Measurements from ENCODE around the gene STXBP1.

Gene STXBP1

GRCh38 chr9:127689329-127690000 lies 77.4 kb downstream of the STXBP1 start:
- in situ Hi-C loops (cut with MboI; ENCODE audit: low sequenced_read_pairs), result no loop called here

- in situ Hi-C loops (cut with MboI; ENCODE audit: low sequenced_read_pairs), result no loop called here
These were observed 78.7 kb downstream of the STXBP1 start for GRCh38 chr9:127690735-127691134.

GRCh38 chr9:127692071-127692470 lies 80.0 kb downstream of the STXBP1 start:
- in situ Hi-C loops (cut with MboI; ENCODE audit: low sequenced_read_pairs), result no loop called here

- in situ Hi-C loops (cut with MboI; ENCODE audit: low sequenced_read_pairs), result no loop called here
These were observed 81.1 kb downstream of the STXBP1 start for GRCh38 chr9:127693143-127693542.

GRCh38 chr9:127693697-127694096 lies 81.6 kb downstream of the STXBP1 start:
- in situ Hi-C loops (cut with MboI; ENCODE audit: low sequenced_read_pairs), result no loop called here

- in situ Hi-C loops (cut with MboI; ENCODE audit: low sequenced_read_pairs), result no loop called here
These were observed 83.0 kb downstream of the STXBP1 start for GRCh38 chr9:127694890-127695720.

GRCh38 chr9:127697575-127697974 lies 85.5 kb downstream of the STXBP1 start:
- in situ Hi-C loops (cut with MboI; ENCODE audit: low sequenced_read_pairs), result no loop called here

GRCh38 chr9:127698386-127698785 lies 86.3 kb downstream of the STXBP1 start:
- in situ Hi-C loops (cut with MboI; ENCODE audit: low sequenced_read_pairs), result no loop called here

GRCh38 chr9:127698985-127699670 lies 87.1 kb downstream of the STXBP1 start:
- in situ Hi-C loops (cut with MboI; ENCODE audit: low sequenced_read_pairs), result no loop called here

GRCh38 chr9:127700140-127700539 lies 88.1 kb downstream of the STXBP1 start:
- in situ Hi-C loops (cut with MboI; ENCODE audit: low sequenced_read_pairs), result no loop called here

GRCh38 chr9:127700594-127701255 lies 88.6 kb downstream of the STXBP1 start:
- in situ Hi-C loops (cut with MboI; ENCODE audit: low sequenced_read_pairs), result no loop called here

- in situ Hi-C loops (cut with MboI; ENCODE audit: low sequenced_read_pairs), result no loop called here
These were observed 91.3 kb downstream of the STXBP1 start for GRCh38 chr9:127703289-127703946.

- in situ Hi-C loops (cut with MboI; ENCODE audit: low sequenced_read_pairs), result no loop called here
These were observed 93.7 kb downstream of the STXBP1 start for GRCh38 chr9:127705577-127706379.

GRCh38 chr9:127706836-127707241 lies 94.8 kb downstream of the STXBP1 start, which contains the start of gene CFAP157:
TSS of gene CFAP157 (plus strand) at chr9:127706988. CDS start at chr9:127707032, 44 bp downstream.
- in situ Hi-C loops (cut with MboI; ENCODE audit: low sequenced_read_pairs), result no loop called here

GRCh38 chr9:127707766-127708165 lies 95.7 kb downstream of the STXBP1 start:
- in situ Hi-C loops (cut with MboI; ENCODE audit: low sequenced_read_pairs), result no loop called here

GRCh38 chr9:127708952-127709587 lies 97.0 kb downstream of the STXBP1 start:
- in situ Hi-C loops (cut with MboI; ENCODE audit: low sequenced_read_pairs), result no loop called here

- in situ Hi-C loops (cut with MboI; ENCODE audit: low sequenced_read_pairs), result no loop called here
These were observed 98.2 kb downstream of the STXBP1 start for GRCh38 chr9:127710204-127710783.

GRCh38 chr9:127711226-127711701 lies 99.2 kb downstream of the STXBP1 start:
- in situ Hi-C loops (cut with MboI; ENCODE audit: low sequenced_read_pairs), result no loop called here

- in situ Hi-C loops (cut with MboI; ENCODE audit: low sequenced_read_pairs), result no loop called here
These were observed 99.8 kb downstream of the STXBP1 start for GRCh38 chr9:127711831-127712274.

Measured in HL-60/S4 (cell line).